ENCODE results near the gene ST8SIA4. TPM values are rescaled to one million over a fixed set of nuclear protein-coding genes. Genes with fewer than 3 reads are reported as not detected.

Gene ST8SIA4
- total RNA-seq, 4 donors from 2014 or later: 0.93 to 4.5 (median 1.3) TPM

DNA sequence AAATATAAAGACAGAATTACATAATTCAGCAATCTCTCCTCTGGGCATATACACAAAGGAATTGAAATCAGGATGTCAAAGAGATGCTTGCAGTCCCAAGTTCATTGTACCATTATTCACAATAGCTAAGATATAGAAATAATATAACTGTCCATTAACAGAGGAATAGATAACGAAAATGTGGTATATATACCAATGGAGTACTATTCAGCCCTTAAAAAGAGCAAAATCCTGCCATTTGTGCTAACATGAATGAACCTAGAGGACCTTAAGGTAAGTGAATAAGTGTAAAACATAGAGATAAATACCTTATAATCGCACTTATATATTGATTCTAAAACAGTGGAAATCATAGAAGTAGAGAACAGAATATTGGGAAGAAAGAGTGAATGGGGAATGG is 7.0 kb downstream of the ST8SIA4 start:
- Histone ChIP-seq H3K4me3 (no peak overlapping the region), H3K9me3 (no peaks in the 10 kb centered on the region), H3K27me3 (peaks cover 0 to 4% (median under 1%) of the 10 kb centered on the region in 3 donors), H3K27ac (no peak overlapping the region), H3K4me1 (peaks cover 3 to 4% of the 10 kb centered on the region in 2 donors), H3K36me3 (no peaks in the 10 kb centered on the region)
- TF ChIP-seq, protein P1, sequence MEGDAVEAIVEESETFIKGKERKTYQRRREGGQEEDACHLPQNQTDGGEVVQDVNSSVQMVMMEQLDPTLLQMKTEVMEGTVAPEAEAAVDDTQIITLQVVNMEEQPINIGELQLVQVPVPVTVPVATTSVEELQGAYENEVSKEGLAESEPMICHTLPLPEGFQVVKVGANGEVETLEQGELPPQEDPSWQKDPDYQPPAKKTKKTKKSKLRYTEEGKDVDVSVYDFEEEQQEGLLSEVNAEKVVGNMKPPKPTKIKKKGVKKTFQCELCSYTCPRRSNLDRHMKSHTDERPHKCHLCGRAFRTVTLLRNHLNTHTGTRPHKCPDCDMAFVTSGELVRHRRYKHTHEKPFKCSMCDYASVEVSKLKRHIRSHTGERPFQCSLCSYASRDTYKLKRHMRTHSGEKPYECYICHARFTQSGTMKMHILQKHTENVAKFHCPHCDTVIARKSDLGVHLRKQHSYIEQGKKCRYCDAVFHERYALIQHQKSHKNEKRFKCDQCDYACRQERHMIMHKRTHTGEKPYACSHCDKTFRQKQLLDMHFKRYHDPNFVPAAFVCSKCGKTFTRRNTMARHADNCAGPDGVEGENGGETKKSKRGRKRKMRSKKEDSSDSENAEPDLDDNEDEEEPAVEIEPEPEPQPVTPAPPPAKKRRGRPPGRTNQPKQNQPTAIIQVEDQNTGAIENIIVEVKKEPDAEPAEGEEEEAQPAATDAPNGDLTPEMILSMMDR (IDR thresholded peaks at IDR 0.05 in 4 of 5, conservative IDR thresholded peaks at IDR 0.05 in 1 of 5): no peak
- no peak for TF ChIP-seq POLR2A (IDR thresholded peaks at IDR 0.05)
- DNase-seq: no peak
- in situ Hi-C loops (cut with MboI; ENCODE audit: low sequenced_read_pairs in 4 of 4): no loop called here
- intact Hi-C loops (cut with DNase I; ENCODE audit: low total_unique reads): no loop called here
- no peak for ATAC-seq

DNA sequence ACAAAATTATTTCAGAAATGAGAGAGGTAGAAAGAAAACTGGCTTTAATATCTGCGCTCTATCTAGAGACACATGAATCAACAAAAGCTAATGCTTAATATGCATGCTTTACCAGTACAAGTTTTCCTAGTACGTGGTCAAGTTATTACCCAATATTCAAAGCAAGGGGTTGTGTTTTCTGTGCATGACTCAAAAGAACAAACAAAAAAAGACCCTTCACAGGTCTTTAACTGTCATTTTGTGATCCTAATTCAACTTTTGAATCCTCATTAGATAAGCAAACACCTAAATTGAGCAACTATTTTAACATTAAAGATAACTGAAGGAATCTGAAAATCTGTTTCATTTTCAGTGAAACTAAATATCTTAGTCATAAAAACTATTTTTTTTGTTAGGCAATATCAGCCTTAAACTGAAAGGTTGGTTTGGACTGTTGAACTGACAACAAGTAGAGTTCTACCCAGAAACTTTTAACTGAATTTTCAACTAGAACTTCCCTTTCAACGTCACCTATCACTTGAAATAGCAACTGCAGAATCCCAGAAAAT is 12.5 kb downstream of the ST8SIA4 start:
- Histone ChIP-seq H3K9me3 (no peaks in the 10 kb centered on the region), H3K27me3 (no peaks in the 10 kb centered on the region), H3K4me1 (no peaks in the 10 kb centered on the region), H3K36me3 (no peaks in the 10 kb centered on the region), H3K4me3 (peak overlapping the region; percentile 0 to 39 (median 20)), H3K27ac (peak overlapping the region; percentile 13 to 46 (median 39))
- intact Hi-C loops (cut with DNase I; ENCODE audit: low total_unique reads) (no loop called here), in situ Hi-C loops (cut with MboI; ENCODE audit: low sequenced_read_pairs in 4 of 4) (no loop called here)
- TF ChIP-seq, protein P1 (IDR thresholded peaks at IDR 0.05 in 4 of 5, conservative IDR thresholded peaks at IDR 0.05 in 1 of 5): no peak
- TF ChIP-seq POLR2A (IDR thresholded peaks at IDR 0.05): no peak
- DNase-seq: no peak
- ATAC-seq: no peak

DNA sequence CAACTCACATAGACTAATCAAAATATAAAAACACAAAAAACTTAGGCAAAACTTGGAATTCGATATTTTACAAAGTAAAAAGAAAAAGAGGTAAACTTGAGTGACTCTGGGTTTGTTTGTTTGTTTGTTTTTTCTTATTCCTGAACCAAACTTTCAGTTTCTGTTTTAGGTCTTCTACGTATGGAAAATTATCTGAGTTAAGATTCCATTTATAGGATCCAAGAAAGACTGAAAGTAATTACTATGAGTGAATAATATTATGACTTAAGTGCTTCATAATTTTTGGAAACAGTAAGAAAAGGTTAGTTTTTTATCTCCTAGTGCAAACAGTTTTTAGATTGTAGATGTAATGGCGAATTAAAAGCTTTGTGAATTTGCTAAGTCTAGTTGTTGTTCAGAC is 13.2 kb downstream of the ST8SIA4 start:
- Histone ChIP-seq H3K27ac (peak overlapping the region in 3 of 4 donors; percentile 37 to 46 (median 41)), H3K4me3 (peak overlapping the region; percentile 10 to 39 (median 29)), H3K9me3 (no peaks in the 10 kb centered on the region), H3K27me3 (no peaks in the 10 kb centered on the region), H3K36me3 (no peaks in the 10 kb centered on the region), H3K4me1 (no peaks in the 10 kb centered on the region)
- DNase-seq (no peak), ATAC-seq (no peak)
- intact Hi-C loops (cut with DNase I; ENCODE audit: low total_unique reads): no loop called here
- in situ Hi-C loops (cut with MboI; ENCODE audit: low sequenced_read_pairs in 4 of 4): no loop called here
- TF ChIP-seq, protein P1 (IDR thresholded peaks at IDR 0.05 in 4 of 5, conservative IDR thresholded peaks at IDR 0.05 in 1 of 5): no peak
- no peak for TF ChIP-seq POLR2A (IDR thresholded peaks at IDR 0.05)

DNA sequence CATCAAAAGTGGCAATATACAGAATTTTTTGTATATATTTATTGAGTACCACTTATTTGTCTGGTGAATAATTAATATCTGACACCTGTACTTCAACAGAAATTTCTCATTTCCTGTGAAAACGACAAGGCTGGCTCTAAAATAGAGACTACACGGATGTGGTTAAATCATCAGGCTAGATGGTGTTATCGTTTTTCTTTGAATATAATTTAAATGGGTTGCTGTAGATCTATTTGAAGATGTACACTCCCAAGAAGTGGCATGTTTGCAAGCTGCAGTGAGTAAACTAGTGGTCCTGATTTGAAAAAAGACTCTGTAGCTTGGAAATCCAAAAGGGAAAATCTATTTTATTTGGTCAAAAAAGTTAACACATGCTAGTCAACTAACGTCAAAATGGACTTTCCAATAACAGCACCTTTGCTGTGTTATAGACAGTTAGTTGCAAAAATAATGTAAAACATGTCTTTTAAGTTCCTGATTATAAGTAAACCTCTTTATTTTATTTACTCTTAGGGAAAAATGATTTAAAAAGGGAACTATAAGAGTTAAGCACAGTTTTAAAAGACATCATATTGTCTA is 13.8 kb downstream of the ST8SIA4 start:
- Histone ChIP-seq H3K4me3 (peak overlapping the region; percentile 10 to 39 (median 29)), H3K36me3 (no peaks in the 10 kb centered on the region), H3K27me3 (no peaks in the 10 kb centered on the region), H3K9me3 (no peaks in the 10 kb centered on the region), H3K27ac (peak overlapping the region in 3 of 4 donors; percentile 37 to 46 (median 41)), H3K4me1 (no peaks in the 10 kb centered on the region)
- DNase-seq: no peak
- intact Hi-C loops (cut with DNase I; ENCODE audit: low total_unique reads): no loop called here
- ATAC-seq: no peak
- in situ Hi-C loops (cut with MboI; ENCODE audit: low sequenced_read_pairs in 4 of 4): no loop called here
- TF ChIP-seq, protein P1 (IDR thresholded peaks at IDR 0.05 in 4 of 5, conservative IDR thresholded peaks at IDR 0.05 in 1 of 5): no peak
- no peak for TF ChIP-seq POLR2A (IDR thresholded peaks at IDR 0.05)

Data from gastrocnemius medialis (tissue), 4 donors.